ENCODE measurements around the gene LALBA. TPM values are rescaled to one million over a fixed set of nuclear protein-coding genes. Genes with fewer than 3 reads are reported as not detected.

LALBA gene
- total RNA-seq = not detected in 2 replicates

DNA sequence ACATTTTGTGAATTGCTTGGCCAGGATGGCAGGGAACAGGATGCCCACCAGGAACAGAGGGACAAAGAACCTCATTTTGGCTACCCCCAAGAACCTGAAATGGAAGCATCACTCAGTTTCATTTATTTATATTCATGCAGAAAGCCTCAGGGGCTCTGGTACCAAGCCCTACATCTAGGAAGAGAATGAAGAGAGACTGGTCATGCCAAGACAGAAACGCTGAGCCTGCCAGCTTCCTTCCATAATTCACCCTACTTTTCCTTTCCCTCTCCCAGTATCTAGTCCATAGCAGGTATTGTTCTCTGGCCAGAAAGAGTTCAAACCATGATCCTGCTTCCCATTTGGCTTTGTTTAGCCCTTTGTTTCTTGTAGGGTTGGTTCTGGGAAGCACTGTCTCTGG lies at the start of gene LALBA:
LALBA (minus strand) TSS at position 101 of the 400 bp plus-strand sequence; CDS start at position 75, 26 bp downstream.

DNA sequence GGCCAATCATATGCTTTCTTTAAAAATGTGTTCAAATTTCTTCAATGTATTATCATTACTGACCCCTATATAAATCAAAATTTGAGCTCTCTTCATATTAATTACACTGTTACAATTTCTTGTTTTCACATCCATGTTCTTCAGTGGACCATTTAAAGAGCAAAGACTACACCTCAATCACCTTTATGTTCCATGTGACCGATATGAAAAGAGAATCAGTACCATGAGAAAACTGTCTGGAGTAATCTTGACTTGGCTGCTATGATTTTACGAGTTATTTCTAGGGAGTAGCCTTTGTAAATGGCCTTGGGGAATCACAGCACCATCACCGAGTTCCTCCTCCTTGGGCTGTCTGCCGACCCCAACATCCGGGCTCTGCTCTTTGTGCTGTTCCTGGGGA lies 44.5 kb downstream of the LALBA start, which contains the start of gene OR8S1:
OR8S1 (plus strand) TSS at position 301 of the 400 bp plus-strand sequence; CDS start at position 301, 0 bp downstream.

Other genes with a start within 250 kb of the LALBA start
- 2.0 and 3.3 TPM in 2 replicates for gene ZNF641, start 219.1 kb downstream of the LALBA start, total RNA-seq
- not detected in 2 replicates for gene ANP32D, start 97.5 kb downstream of the LALBA start, total RNA-seq
- gene C12orf54, start 87.5 kb downstream of the LALBA start, total RNA-seq = not detected in 2 replicates
- not detected in 2 replicates for gene OR8S1, start 44.4 kb downstream of the LALBA start, total RNA-seq
- gene KANSL2, start 112.2 kb upstream of the LALBA start, total RNA-seq = 35.8 and 39.0 TPM in 2 replicates
- 11.8 and 12.5 TPM in 2 replicates for gene CCNT1, start 146.7 kb upstream of the LALBA start, total RNA-seq
- gene ADCY6, start 219.0 kb upstream of the LALBA start, total RNA-seq = 12.6 and 13.3 TPM in 2 replicates
- 20.4 and 26.1 TPM in 2 replicates for gene CACNB3, start 248.4 kb upstream of the LALBA start, total RNA-seq

All from bronchus fibroblast of lung (primary cell).